HK-2 (cell line): Measurements from ENCODE around the gene TMEM163.
"Not testable (repeated sequence)": the region's sequence is repeated elsewhere in the genome, so short reads cannot be mapped to it uniquely, and the experiment has no call there.

Experiments
- DNase-seq: peaks from one replicate; pipeline ENCODE4 v3.0.0-alpha.2; 2018; ENCODE audit not compliant: unreplicated experiment

Gene TMEM163

GRCh38 chr2:134527381-134527780, 191.4 kb downstream of the TMEM163 start:
- no peak for DNase-seq

- no peak for DNase-seq
These were observed 196.0 kb downstream of the TMEM163 start for GRCh38 chr2:134522496-134523455.

- no peak for DNase-seq
These were observed 200.7 kb downstream of the TMEM163 start for GRCh38 chr2:134518101-134518500.

GRCh38 chr2:134515137-134515536, 203.7 kb downstream of the TMEM163 start:
- DNase-seq: no peak

GRCh38 chr2:134513465-134513804, 205.4 kb downstream of the TMEM163 start:
- no peak for DNase-seq

- no peak for DNase-seq
These were observed 205.9 kb downstream of the TMEM163 start for GRCh38 chr2:134512734-134513464.

GRCh38 chr2:134508391-134508790, 210.4 kb downstream of the TMEM163 start:
- no peak for DNase-seq

- DNase-seq: no peak
These were observed 211.1 kb downstream of the TMEM163 start for GRCh38 chr2:134507697-134508096.

- DNase-seq: not testable (repeated sequence)
These were observed 211.6 kb downstream of the TMEM163 start for GRCh38 chr2:134507159-134507558.

GRCh38 chr2:134505446-134505845, 213.4 kb downstream of the TMEM163 start:
- DNase-seq: no peak

- no peak for DNase-seq
These were observed 214.0 kb downstream of the TMEM163 start for GRCh38 chr2:134504586-134505336.

- no peak for DNase-seq
These were observed 216.7 kb downstream of the TMEM163 start for GRCh38 chr2:134502104-134502503.

- DNase-seq: no peak
These were observed 217.2 kb downstream of the TMEM163 start for GRCh38 chr2:134501476-134502091.

GRCh38 chr2:134500211-134500935, 218.4 kb downstream of the TMEM163 start:
- no peak for DNase-seq

- no peak for DNase-seq
These were observed 219.4 kb downstream of the TMEM163 start for GRCh38 chr2:134499307-134499926.

- DNase-seq: no peak
These were observed 220.1 kb downstream of the TMEM163 start for GRCh38 chr2:134498654-134499053.

- DNase-seq: no peak
These were observed 225.0 kb downstream of the TMEM163 start for GRCh38 chr2:134493797-134494196.

GRCh38 chr2:134491771-134492441, 226.9 kb downstream of the TMEM163 start:
- DNase-seq: no peak

GRCh38 chr2:134491022-134491421, 227.8 kb downstream of the TMEM163 start:
- no peak for DNase-seq

GRCh38 chr2:134490559-134490958, 228.2 kb downstream of the TMEM163 start:
- DNase-seq: no peak
